ENCODE data around the gene MYBBP1A. TPM values are rescaled to one million over a fixed set of nuclear protein-coding genes. Genes with fewer than 3 reads are reported as not detected.

Gene MYBBP1A
- total and polyA plus RNA-seq, 2 of the 13 experiments (the other 11 are each of a cell fraction or from before 2014, with no cell fraction given) = 18.6 to 54.8 TPM

GRCh38 chr17:4597975-4598374 is 42.8 kb upstream of the MYBBP1A start:
- Histone ChIP-seq H4K20me1 (ENCODE audit: insufficient read depth, low read length) (no peaks in the 10 kb centered on the region), H3K79me2 (ENCODE audit: insufficient read depth, low read length) (no peaks in the 10 kb centered on the region), H3K9ac (ENCODE audit: insufficient read depth, low read depth, low read length) (no peak overlapping the region), H3K4me1 (ENCODE audit: insufficient read depth, low read length) (peaks cover 30% of the 10 kb centered on the region), H3K36me3 (replicated peaks in 1 of 2; ENCODE audit: control insufficient read depth in 1 of 2, insufficient read depth in 2 of 2, low read length in 2 of 2) (no peaks in the 10 kb centered on the region), H3K27ac (ENCODE audit: extremely low read length, insufficient read depth, low read length) (no peak overlapping the region), H2AFZ (ENCODE audit: low read length) (no peak overlapping the region), H3K27me3 (ENCODE audit: control insufficient read depth in 1 of 2, insufficient read depth in 2 of 2, low read length in 2 of 2) (peaks cover 0 to 2% of the 10 kb centered on the region in 2 experiments; a peak in 1 of 5 replicates), H3K9me3 (ENCODE audit: low read length) (no peaks in the 10 kb centered on the region), H3K4me3 (replicated peaks in 1 of 3; ENCODE audit: insufficient read depth in 1 of 3, low read depth in 2 of 3, low read length in 3 of 3) (no peak overlapping the region), H3K4me2 (ENCODE audit: low read depth, low read length) (no peak overlapping the region)
- ATAC-seq = no peak
- intact Hi-C loops (cut with micrococcal nuclease; ENCODE audit: unreplicated experiment) = no loop called here
- WGBS (ENCODE audit: low lambda C conversion rate) = 68% methylated on average over 9 of the region's 13 CpGs
- FAIRE-seq = no peak
- in situ Hi-C loops (cut with HindIII; ENCODE audit: extremely low pct_ligation_motif_present, low pct_unique_long_range_greater_than_20kb) = no loop called here
- TF ChIP-seq ZNF878 (CRISPR knock-in tag; IDR thresholded peaks at IDR 0.05) (no peak), ZFP90 (CRISPR knock-in tag; IDR thresholded peaks at IDR 0.05; ENCODE audit: borderline replicate concordance) (no peak), SKI (IDR thresholded peaks at IDR 0.05; ENCODE audit: partially characterized antibody) (no peak), ZNF276 (CRISPR knock-in tag; IDR thresholded peaks at IDR 0.05; ENCODE audit: low read depth) (no peak), ZNF557 (CRISPR knock-in tag; IDR thresholded peaks at IDR 0.05) (no peak), JARID2 (CRISPR knock-in tag; IDR thresholded peaks at IDR 0.05; ENCODE audit: insufficient replicate concordance) (no peak), NCOA5 (CRISPR knock-in tag; IDR thresholded peaks at IDR 0.05) (no peak), ZMAT3 (CRISPR knock-in tag; conservative IDR thresholded peaks at IDR 0.05) (no peak), ZNF720 (CRISPR knock-in tag; IDR thresholded peaks at IDR 0.05) (no peak), ZBTB20 (CRISPR knock-in tag; IDR thresholded peaks at IDR 0.05; ENCODE audit: borderline replicate concordance, low read depth) (no peak)
- TF ChIP-seq, protein P1, sequence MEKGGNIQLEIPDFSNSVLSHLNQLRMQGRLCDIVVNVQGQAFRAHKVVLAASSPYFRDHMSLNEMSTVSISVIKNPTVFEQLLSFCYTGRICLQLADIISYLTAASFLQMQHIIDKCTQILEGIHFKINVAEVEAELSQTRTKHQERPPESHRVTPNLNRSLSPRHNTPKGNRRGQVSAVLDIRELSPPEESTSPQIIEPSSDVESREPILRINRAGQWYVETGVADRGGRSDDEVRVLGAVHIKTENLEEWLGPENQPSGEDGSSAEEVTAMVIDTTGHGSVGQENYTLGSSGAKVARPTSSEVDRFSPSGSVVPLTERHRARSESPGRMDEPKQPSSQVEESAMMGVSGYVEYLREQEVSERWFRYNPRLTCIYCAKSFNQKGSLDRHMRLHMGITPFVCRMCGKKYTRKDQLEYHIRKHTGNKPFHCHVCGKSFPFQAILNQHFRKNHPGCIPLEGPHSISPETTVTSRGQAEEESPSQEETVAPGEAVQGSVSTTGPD (CRISPR knock-in tag; IDR thresholded peaks at IDR 0.05) = no peak
- TF ChIP-seq, protein P2, sequence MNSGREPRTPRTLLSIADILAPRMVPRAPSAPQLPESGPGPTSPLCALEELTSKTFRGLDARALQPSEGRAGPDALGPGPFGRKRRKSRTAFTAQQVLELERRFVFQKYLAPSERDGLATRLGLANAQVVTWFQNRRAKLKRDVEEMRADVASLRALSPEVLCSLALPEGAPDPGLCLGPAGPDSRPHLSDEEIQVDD (CRISPR knock-in tag; IDR thresholded peaks at IDR 0.05; ENCODE audit: borderline replicate concordance) = no peak
- TF ChIP-seq, protein P3, sequence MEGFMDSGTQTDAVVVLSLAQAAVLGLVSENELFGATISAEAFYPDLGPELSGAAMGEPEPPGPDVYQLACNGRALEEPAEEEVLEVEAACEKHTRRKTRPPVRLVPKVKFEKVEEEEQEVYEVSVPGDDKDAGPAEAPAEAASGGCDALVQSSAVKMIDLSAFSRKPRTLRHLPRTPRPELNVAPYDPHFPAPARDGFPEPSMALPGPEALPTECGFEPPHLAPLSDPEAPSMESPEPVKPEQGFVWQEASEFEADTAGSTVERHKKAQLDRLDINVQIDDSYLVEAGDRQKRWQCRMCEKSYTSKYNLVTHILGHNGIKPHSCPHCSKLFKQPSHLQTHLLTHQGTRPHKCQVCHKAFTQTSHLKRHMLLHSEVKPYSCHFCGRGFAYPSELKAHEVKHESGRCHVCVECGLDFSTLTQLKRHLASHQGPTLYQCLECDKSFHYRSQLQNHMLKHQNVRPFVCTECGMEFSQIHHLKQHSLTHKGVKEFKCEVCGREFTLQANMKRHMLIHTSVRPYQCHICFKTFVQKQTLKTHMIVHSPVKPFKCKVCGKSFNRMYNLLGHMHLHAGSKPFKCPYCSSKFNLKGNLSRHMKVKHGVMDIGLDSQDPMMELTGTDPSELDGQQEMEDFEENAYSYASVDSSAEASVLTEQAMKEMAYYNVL (CRISPR knock-in tag; IDR thresholded peaks at IDR 0.05; ENCODE audit: borderline replicate concordance) = no peak
- DNase-seq (ENCODE audit: low spot score) = no peak
- ChIA-PET POLR2A (no interaction called here), CTCF (ENCODE audit: low intra/inter-chr PET ratio, low total read pairs) (no interaction called here)
- no TSS peak for BruUV-seq (replicated peaks)
